ENCODE results near the gene RCAN1. TPM values are rescaled to one million over a fixed set of nuclear protein-coding genes. Genes with fewer than 3 reads are reported as not detected.

Gene RCAN1
- total RNA-seq, 6 experiments from 2014 or later = 60.8 to 87.2 (median 66.1) TPM

DNA sequence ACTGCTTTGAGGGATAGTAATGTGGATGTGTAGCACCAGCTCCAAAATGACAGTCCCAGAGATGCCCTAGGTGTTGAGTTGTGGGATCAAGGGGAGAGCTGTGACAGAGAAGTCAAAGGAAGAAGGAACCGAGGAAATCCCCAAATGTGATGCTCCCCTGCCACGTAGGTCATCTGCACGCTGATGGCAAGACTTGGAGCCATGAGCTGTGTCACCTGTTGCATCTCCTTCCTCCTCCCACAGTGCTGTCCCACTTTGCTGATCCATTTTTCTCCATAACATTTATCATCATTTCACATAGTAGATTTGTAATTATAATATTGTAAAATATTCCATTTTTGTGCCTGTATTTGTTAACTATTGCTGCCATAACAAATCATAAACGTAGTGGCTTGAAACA is 17.6 kb upstream of the RCAN1 start:
- Mint-ChIP-seq H3K27ac (no peak overlapping the region), H3K27me3 (ENCODE audit: insufficient read depth) (peaks cover 34% of the 10 kb centered on the region), H3K9me3 (no peaks in the 10 kb centered on the region), H3K4me3 (no peak overlapping the region), H3K36me3 (ENCODE audit: low read depth) (no peaks in the 10 kb centered on the region), H3K4me1 (ENCODE audit: low read depth) (no peaks in the 10 kb centered on the region; the same call in 1 of the 2 replicates)
- TF ChIP-seq, protein P1, sequence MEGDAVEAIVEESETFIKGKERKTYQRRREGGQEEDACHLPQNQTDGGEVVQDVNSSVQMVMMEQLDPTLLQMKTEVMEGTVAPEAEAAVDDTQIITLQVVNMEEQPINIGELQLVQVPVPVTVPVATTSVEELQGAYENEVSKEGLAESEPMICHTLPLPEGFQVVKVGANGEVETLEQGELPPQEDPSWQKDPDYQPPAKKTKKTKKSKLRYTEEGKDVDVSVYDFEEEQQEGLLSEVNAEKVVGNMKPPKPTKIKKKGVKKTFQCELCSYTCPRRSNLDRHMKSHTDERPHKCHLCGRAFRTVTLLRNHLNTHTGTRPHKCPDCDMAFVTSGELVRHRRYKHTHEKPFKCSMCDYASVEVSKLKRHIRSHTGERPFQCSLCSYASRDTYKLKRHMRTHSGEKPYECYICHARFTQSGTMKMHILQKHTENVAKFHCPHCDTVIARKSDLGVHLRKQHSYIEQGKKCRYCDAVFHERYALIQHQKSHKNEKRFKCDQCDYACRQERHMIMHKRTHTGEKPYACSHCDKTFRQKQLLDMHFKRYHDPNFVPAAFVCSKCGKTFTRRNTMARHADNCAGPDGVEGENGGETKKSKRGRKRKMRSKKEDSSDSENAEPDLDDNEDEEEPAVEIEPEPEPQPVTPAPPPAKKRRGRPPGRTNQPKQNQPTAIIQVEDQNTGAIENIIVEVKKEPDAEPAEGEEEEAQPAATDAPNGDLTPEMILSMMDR (IDR thresholded peaks at IDR 0.05) = no peak
- DNase-seq = no peak

DNA sequence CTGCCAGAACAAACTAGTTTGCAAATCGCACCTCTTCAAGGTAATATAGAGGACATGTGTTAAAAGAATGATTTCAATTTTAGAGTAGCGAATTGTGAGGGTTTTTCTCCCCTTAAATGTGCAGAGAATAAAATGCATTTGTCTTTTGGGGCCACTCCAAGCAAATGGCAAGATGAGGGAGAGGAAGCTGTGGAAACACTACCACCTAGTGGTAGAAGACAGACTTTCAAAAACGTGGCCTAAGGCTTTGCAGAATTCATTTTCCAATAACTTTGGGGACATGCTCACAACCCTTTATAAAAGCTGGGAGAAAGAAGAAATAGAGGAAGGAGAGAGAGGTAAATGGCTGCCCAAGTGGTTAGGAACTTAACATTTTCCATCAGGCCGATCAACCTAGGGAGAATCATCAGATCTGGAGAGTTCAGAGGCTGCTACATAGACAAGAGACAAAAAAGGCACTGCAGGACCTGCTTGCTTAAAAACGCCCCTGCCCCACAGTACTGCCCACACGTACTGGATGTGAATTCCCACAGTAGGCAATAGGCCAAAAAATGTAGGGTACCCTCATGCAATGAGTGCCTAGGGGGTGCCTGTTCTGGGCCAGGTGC is 15.7 kb upstream of the RCAN1 start:
- no peak overlapping the region for H3K4me3 Mint-ChIP-seq
- H3K27ac Mint-ChIP-seq = no peak overlapping the region
- no peaks in the 10 kb centered on the region for H3K36me3 Mint-ChIP-seq (ENCODE audit: low read depth)
- H3K27me3 Mint-ChIP-seq (ENCODE audit: insufficient read depth) = peaks cover 41% of the 10 kb centered on the region
- peak; percentile 36 for DNase-seq
- TF ChIP-seq, protein P1 (IDR thresholded peaks at IDR 0.05) = peak; percentile 94
- no peaks in the 10 kb centered on the region for H3K9me3 Mint-ChIP-seq
- H3K4me1 Mint-ChIP-seq (ENCODE audit: low read depth) = no peaks in the 10 kb centered on the region

DNA sequence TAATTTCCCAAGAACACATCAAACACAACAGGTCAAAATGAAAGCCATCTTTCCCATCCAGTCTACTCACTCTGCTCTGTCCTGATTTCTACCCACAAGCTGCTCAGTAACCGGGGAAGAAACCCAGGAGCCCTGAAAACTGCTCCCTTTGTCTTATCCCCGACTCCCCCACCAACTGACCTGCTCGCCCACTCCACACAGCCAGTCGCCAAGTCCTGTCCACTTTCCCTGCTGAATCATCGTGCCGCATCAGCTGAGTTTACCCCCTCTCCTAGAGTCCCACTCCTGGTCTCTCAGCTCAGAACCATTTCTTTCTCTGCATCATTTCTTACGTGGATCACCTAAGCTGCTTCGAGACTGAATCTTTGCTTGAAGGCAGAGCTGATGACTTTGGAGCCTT is 11.2 kb upstream of the RCAN1 start:
- DNase-seq = no peak
- Mint-ChIP-seq H3K27ac (no peak overlapping the region), H3K27me3 (ENCODE audit: insufficient read depth) (peaks cover 25% of the 10 kb centered on the region), H3K4me1 (ENCODE audit: low read depth) (peaks cover 6% of the 10 kb centered on the region; the same call in 1 of the 2 replicates), H3K9me3 (no peaks in the 10 kb centered on the region), H3K4me3 (no peak overlapping the region), H3K36me3 (ENCODE audit: low read depth) (no peaks in the 10 kb centered on the region; the same call in 1 of the 2 replicates)
- TF ChIP-seq, protein P1 (IDR thresholded peaks at IDR 0.05) = no peak

DNA sequence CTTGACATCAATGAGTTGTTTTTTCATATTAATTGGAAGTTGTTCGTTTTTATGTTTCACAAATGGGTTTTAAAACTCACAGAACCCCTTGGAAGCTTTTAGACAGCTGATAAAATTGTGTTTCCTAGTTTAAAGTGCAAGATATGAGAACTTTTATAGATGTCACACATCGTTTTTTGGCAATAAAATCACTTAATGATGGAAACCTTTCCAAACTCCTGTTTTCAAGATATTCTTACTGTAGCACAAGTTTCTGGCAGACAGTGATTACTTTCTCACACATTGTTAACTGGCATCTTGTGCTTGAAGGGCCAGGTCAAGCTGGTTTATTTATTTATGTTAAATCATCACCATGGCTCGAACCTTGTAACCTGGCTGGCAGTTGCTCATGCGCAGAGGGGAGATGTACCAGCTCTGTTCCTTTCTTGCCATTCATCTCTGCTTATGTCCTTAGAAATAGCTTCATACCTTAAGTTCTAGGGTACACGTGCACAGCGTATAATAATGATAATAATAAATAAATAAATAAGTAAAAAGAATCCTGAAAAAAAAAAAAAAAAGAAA is 10.2 kb upstream of the RCAN1 start:
- no peak for DNase-seq
- Mint-ChIP-seq H3K9me3 (no peaks in the 10 kb centered on the region), H3K27ac (no peak overlapping the region), H3K36me3 (ENCODE audit: low read depth) (no peaks in the 10 kb centered on the region; the same call in 1 of the 2 replicates), H3K27me3 (ENCODE audit: insufficient read depth) (peaks cover 31% of the 10 kb centered on the region), H3K4me3 (no peak overlapping the region), H3K4me1 (ENCODE audit: low read depth) (peaks cover 6% of the 10 kb centered on the region; the same call in 1 of the 2 replicates)
- TF ChIP-seq, protein P1 (IDR thresholded peaks at IDR 0.05) = no peak

DNA sequence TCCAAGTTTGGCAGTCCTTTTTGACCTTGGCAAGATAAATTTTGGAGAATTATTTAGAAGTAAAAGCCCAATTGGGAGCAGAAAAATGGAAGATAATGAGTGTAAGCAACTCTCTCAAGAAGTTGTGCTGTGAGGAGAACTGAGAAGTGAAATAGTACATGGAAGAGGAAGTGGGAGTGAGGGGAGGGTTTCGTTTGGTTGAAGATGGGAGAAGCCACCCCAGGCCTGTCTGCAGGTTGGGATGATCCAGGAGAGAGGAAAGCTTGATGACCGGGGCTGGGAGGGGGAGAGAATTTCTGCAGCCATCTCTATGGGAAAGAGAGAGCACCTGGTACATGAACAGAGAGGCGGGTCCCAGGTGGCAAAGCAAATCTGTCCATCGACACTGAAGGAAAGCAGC is 8.6 kb upstream of the RCAN1 start:
- Mint-ChIP-seq H3K4me1 (ENCODE audit: low read depth) (peaks cover 6% of the 10 kb centered on the region; the same call in 1 of the 2 replicates), H3K9me3 (no peaks in the 10 kb centered on the region), H3K36me3 (ENCODE audit: low read depth) (no peaks in the 10 kb centered on the region; the same call in 1 of the 2 replicates), H3K27me3 (ENCODE audit: insufficient read depth) (peaks cover 31% of the 10 kb centered on the region), H3K27ac (no peak overlapping the region), H3K4me3 (no peak overlapping the region)
- no peak for DNase-seq
- TF ChIP-seq, protein P1 (IDR thresholded peaks at IDR 0.05) = no peak

Measured in HFFc6 (cell line).